HG02840 (cell line): ENCODE results near the gene ANKS6.
"Not testable (repeated sequence)": the region's sequence is repeated elsewhere in the genome, so short reads cannot be mapped to it uniquely, and the experiment has no call there.

ENCODE experiments used
- ATAC-seq: cut with Tn5 transposase; IDR thresholded peaks from one replicate; pipeline ENCODE4 v1.9.1; 2021; ENCODE audit warnings: mild to moderate bottlenecking, moderate library complexity, moderate number of reproducible peaks; ENCODE audit not compliant: unreplicated experiment, low FRiP score

ANKS6 gene

DNA sequence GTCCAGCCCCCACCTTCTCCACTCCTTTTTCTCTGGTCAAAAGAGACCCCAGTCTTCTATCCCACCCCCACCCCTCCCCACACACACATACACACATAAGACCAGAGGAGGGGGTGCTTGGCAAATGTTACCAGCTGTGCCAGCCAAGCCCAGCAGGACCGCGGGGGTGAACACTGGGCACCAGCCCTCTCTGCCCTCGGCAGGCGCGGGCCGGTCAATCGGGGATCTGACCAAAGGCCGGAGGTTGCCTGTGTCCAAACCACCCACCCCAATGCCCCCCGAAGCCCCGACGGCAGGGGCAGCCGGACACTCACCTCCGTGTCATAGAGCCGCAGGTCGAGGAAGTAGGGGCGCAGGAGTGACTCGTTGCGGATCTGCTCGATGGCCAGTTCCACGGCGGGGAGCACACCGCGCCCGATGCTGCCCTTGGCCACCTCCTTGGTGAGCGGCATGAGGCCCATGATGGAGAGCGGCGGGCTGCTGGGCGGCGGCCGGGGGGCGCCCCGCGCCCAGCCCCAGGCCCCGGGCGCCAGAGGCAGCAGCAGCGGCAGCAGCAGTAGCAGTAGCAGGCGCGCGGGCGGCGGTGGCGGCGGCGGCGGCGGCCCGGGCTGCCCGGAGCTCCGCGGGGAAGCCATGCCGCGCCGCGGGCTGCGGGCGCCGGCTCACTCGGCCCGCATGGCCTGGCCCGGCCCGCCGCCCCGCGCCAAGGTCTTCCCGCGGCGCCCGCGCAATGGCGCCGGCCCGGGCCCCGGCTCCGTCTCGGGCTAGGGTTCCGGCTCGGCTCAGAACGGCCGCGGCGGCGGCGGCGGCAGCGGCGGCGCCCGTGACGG is 88.0 kb downstream of the ANKS6 start:
- ATAC-seq = no peak

DNA sequence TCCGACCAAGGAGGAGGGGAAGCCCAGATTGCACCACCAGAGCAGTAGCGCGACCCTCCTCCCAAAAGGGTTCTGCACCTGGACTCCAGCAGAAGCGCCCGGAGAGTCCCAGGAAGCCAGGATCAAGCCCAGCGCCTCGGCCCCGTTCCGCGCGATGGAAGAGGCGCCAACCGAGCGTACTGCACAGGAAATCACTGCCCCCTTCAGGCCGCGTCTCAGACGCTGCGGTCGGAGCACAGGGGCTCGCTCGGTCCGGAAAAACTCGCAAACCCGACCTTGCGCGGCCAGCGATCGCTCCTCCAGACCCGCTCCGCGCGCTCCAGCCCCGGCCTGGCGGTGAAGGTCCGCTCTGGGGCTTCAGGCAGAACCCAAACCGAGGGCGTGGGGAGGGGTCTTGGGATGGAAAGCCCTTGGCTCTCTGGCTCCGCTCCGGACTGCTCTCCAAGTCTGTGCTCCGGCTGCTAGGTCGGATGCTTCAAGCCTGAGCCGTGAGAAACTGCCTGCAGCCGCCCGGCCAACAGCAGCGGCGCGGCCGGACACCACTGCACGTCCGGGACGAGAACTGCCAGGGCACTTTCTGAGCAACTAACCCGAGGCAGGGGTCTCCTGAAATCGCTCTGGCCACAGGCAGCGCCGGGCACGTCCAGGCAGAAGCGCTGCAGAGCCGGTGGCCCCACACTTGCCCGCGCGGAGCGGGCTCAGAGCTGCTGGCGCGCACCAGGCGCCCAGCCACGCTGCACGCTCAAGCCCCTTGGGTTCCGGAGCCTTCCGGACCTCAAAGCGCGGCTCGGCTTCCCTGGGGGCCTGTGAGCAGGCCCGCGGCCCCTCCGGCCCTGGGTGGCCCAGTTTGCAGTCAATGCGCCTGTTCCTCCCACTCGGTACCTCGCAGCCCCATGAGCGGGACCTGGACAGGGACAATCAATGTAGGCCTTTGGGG is 88.9 kb downstream of the ANKS6 start:
- ATAC-seq = no peak

DNA sequence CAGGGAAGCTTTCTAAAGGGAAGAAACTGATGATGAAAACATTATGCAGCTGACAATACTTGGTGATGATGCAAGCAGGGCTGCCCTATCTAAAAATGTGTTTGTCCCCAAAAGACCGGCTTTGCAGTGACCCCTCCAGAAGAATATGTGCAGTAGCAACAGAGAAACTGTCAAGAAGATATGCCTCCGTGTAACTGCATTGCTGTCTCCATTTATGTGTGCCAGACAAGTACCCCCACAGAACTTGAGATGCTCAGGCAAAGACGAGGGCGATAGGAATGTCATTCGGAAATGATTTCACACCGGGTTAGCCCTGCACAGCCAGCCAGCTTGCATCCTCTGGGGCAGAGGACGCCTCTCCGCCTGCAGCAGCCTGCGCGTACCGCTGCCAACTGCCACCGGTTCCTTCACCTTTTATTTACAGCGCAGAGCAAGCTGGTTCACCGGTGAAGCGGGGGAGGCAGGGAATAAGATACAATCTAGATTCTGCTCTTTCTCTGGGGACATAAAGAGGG is 89.6 kb downstream of the ANKS6 start:
- ATAC-seq = no peak

- ATAC-seq = no peak
Measured at GRCh38 chr9:98702835-98703380, 93.4 kb downstream of the ANKS6 start.

DNA sequence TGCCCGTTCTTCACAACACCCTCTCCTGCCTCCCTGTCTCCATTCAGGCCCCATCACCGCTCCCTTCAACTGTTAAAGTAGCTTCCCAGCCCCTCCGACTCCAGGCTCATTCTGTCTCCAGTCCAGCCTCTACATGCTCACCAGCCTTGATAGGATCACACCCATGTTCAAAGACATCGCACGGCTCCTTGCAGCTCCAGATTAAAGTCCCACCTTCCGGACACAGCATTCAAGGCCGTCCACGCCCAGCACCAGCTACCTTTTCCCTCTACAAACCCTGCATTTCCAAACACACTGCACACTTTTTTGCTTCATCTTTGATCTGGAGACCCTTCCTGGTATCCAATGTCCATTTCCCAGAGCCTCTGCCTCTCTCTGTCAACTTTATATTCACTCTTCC is 94.0 kb downstream of the ANKS6 start:
- no peak for ATAC-seq

DNA sequence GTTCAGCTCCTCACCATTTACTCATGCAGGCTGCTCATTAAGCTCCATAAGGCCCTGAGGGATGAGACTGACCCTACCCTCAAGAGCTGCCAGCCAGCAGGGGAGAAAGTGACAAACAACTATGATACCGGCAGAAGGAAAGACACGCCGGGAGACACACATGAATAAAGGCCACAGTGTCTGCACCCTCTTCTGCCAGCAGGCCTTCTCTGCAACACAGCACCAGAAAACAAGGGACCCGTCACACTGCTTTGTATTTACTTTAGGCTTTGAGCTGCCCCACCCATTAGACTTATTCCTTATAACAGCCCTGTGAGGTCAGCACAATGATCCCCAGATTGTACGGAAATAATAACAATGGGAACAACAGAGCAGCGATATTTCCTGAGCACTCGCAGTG is 94.8 kb downstream of the ANKS6 start:
- ATAC-seq = no peak

DNA sequence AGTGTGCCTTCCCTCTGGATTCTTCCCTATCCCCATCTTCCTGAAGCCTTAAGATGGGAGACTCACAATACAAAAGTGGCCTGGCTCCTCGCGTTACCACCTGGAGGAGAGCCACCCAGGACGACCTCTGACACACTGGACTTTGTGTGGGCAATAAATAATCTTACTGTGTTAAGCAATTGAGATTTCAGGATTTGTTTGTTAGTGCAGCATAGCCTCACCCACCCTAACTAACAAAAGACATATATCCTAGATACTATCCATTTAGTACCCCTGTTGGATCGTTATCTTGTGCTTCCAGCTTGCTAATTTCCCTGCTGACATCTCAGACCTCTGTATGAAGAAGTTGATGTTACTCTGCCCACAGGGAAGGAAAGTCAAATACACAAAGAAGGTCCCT is 95.6 kb downstream of the ANKS6 start:
- no peak for ATAC-seq

DNA sequence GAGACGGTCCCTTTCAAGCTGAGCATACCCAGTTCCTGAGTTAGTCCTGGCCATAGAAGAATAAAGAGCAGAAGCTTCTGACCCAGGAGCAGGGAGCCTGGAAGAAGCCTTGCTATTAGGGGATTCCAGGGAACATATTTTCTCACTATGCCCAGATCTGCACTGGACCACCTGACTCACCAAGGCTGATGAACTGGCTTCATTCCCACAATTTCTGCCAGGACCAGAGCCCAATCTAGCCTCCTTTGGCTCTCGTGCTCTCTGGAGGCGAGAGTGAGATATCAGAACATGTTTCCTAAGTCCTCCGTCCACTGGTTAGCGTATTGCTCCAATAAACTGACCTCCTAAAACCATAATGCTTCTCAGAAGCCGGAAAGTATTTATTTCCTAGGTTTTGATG is 97.5 kb downstream of the ANKS6 start:
- no peak for ATAC-seq

GRCh38 chr9:98694943-98695342 is 101.4 kb downstream of the ANKS6 start:
- ATAC-seq = no peak

GRCh38 chr9:98692392-98692791 is 104.0 kb downstream of the ANKS6 start:
- ATAC-seq = no peak

DNA sequence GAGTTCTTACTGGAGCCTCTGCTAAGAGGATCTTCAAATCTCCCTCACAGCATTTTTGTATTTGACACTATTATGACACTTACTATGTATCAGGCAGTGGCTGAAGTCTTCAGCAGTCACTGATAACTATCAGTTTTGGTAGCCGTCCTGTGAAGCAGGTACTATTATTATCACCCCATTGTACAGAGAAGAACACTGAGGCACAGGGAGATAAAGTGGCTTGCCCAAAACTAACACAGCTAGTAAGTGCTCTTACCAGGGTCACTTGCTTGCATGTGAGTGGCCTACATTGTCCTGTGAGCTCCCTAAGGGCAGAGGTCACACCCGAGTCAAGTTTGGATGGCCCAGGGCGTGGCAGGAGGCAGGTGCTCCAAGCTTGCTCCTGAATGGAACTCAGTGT is 104.5 kb downstream of the ANKS6 start:
- ATAC-seq = no peak

- no peak for ATAC-seq
Measured at GRCh38 chr9:98690686-98691085, 105.7 kb downstream of the ANKS6 start.

GRCh38 chr9:98688710-98689495 is 107.5 kb downstream of the ANKS6 start:
- ATAC-seq = no peak

GRCh38 chr9:98687911-98688310 is 108.4 kb downstream of the ANKS6 start:
- no peak for ATAC-seq

GRCh38 chr9:98686961-98687855 is 109.1 kb downstream of the ANKS6 start:
- ATAC-seq = no peak

DNA sequence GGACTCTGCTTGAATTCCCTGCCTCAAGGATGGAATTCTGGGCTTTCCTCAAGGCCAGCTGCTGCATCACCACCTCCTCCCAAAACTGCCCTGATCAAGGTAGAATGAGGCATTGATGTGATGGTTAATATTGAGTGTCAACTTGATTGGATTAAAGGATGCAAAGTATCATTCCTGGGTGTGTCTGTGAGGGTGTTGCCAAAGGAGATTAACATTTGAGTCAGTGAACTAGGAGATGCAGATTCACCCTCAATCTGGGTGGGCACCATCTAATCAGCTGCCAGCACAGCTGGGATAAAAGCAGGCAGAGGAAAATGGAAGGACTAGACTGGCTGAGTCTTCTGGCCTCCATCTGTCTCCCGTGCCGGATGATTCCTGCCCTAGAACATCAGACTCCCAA is 111.5 kb downstream of the ANKS6 start:
- not testable (repeated sequence) for ATAC-seq
